Measurements from ENCODE around the gene CEACAM21.

The CEACAM21 gene

GRCh38 chr19:41623360-41623759, 47.4 kb downstream of the CEACAM21 start:
- no peaks in the 10 kb centered on the region for H3K9me3 ChIP-seq (ENCODE audit: low read length)
- H3K4me1 ChIP-seq (ENCODE audit: insufficient read depth, low read length): no peaks in the 10 kb centered on the region
- H3K27ac ChIP-seq (ENCODE audit: low read depth, low read length): no peak overlapping the region
- no peak overlapping the region for H3K9ac ChIP-seq (ENCODE audit: low read length)
- peaks cover 0 to 7% of the 10 kb centered on the region in 2 donors for H3K27me3 ChIP-seq (ENCODE audit: control insufficient read depth in 1 of 2, insufficient read depth in 2 of 2, low read length in 2 of 2)
- no peak overlapping the region for H3K4me3 ChIP-seq (ENCODE audit: low read depth in 1 of 2, low read length in 2 of 2)
- H3K36me3 ChIP-seq (ENCODE audit: insufficient read depth, low read length): no peaks in the 10 kb centered on the region

- Histone ChIP-seq H3K9ac (ENCODE audit: low read length) (no peak overlapping the region), H3K36me3 (ENCODE audit: insufficient read depth, low read length) (no peaks in the 10 kb centered on the region), H3K4me3 (ENCODE audit: low read depth in 1 of 2, low read length in 2 of 2) (no peak overlapping the region), H3K4me1 (ENCODE audit: insufficient read depth, low read length) (no peaks in the 10 kb centered on the region), H3K27ac (ENCODE audit: low read depth, low read length) (no peak overlapping the region), H3K9me3 (ENCODE audit: low read length) (no peaks in the 10 kb centered on the region), H3K27me3 (ENCODE audit: control insufficient read depth in 1 of 2, insufficient read depth in 2 of 2, low read length in 2 of 2) (peaks cover 0 to 8% of the 10 kb centered on the region in 2 donors)
These were observed 48.5 kb downstream of the CEACAM21 start for GRCh38 chr19:41624515-41624914.

GRCh38 chr19:41624937-41625336, 49.0 kb downstream of the CEACAM21 start:
- Histone ChIP-seq H3K9me3 (ENCODE audit: low read length) (no peaks in the 10 kb centered on the region), H3K27ac (ENCODE audit: low read depth, low read length) (no peak overlapping the region), H3K9ac (ENCODE audit: low read length) (no peak overlapping the region), H3K4me1 (ENCODE audit: insufficient read depth, low read length) (no peaks in the 10 kb centered on the region), H3K36me3 (ENCODE audit: insufficient read depth, low read length) (no peaks in the 10 kb centered on the region), H3K27me3 (ENCODE audit: control insufficient read depth in 1 of 2, insufficient read depth in 2 of 2, low read length in 2 of 2) (peaks cover 0 to 8% of the 10 kb centered on the region in 2 donors), H3K4me3 (ENCODE audit: low read depth in 1 of 2, low read length in 2 of 2) (no peak overlapping the region)

- Histone ChIP-seq H3K27ac (ENCODE audit: low read depth, low read length) (no peak overlapping the region), H3K4me3 (ENCODE audit: low read depth in 1 of 2, low read length in 2 of 2) (no peak overlapping the region), H3K4me1 (ENCODE audit: insufficient read depth, low read length) (no peaks in the 10 kb centered on the region)
These were observed 50.3 kb downstream of the CEACAM21 start for GRCh38 chr19:41626278-41626677.

GRCh38 chr19:41626877-41627276, 50.9 kb downstream of the CEACAM21 start, which contains the start of gene CEACAM4:
Gene CEACAM4, minus strand, starts transcription at chr19:41627074. Its CDS starts 111 bp downstream, at chr19:41626963.
- Histone ChIP-seq H3K27me3 (ENCODE audit: control insufficient read depth in 1 of 2, insufficient read depth in 2 of 2, low read length in 2 of 2) (peaks cover 0 to 8% of the 10 kb centered on the region in 2 donors), H3K4me3 (ENCODE audit: low read depth in 1 of 2, low read length in 2 of 2) (no peak within 1 kb of the TSS), H3K9me3 (ENCODE audit: low read length) (peaks cover 13% of the 10 kb centered on the region), H3K27ac (ENCODE audit: low read depth, low read length) (no peak within 1 kb of the TSS), H3K9ac (ENCODE audit: low read length) (no peak within 1 kb of the TSS), H3K4me1 (ENCODE audit: insufficient read depth, low read length) (no peaks in the 10 kb centered on the region), H3K36me3 (ENCODE audit: insufficient read depth, low read length) (no peaks in the 10 kb centered on the region)

More at GRCh38 chr19:41626278-41626677, 50.3 kb downstream of the CEACAM21 start:
- no peak overlapping the region for H3K9ac ChIP-seq (ENCODE audit: low read length)
- H3K9me3 ChIP-seq (ENCODE audit: low read length): peaks cover 10% of the 10 kb centered on the region
- peaks cover 0 to 8% of the 10 kb centered on the region in 2 donors for H3K27me3 ChIP-seq (ENCODE audit: control insufficient read depth in 1 of 2, insufficient read depth in 2 of 2, low read length in 2 of 2)
- no peaks in the 10 kb centered on the region for H3K36me3 ChIP-seq (ENCODE audit: insufficient read depth, low read length)

- no peak overlapping the region for H3K9ac ChIP-seq (ENCODE audit: low read length)
- no peaks in the 10 kb centered on the region for H3K4me1 ChIP-seq (ENCODE audit: insufficient read depth, low read length)
- peaks cover 13% of the 10 kb centered on the region for H3K9me3 ChIP-seq (ENCODE audit: low read length)
- H3K36me3 ChIP-seq (ENCODE audit: insufficient read depth, low read length): no peaks in the 10 kb centered on the region
- H3K27me3 ChIP-seq (ENCODE audit: control insufficient read depth in 1 of 2, insufficient read depth in 2 of 2, low read length in 2 of 2): peaks cover 0 to 8% of the 10 kb centered on the region in 2 donors
- H3K27ac ChIP-seq (ENCODE audit: low read depth, low read length): no peak overlapping the region
- H3K4me3 ChIP-seq (ENCODE audit: low read depth in 1 of 2, low read length in 2 of 2): no peak overlapping the region
These were observed 52.2 kb downstream of the CEACAM21 start for GRCh38 chr19:41627966-41628675.
